Activated naive CD8-positive, alpha-beta T cell treated with anti-CD3 and anti-CD28 coated beads for 36 hours (primary cell): ENCODE data around the gene PET117. TPM values are rescaled to one million over a fixed set of nuclear protein-coding genes. Genes with fewer than 3 reads are reported as not detected.
A peak's percentile ranks its signal among the peaks of the same experiment; 100 is the strongest.
"Not testable (repeated sequence)": the region's sequence is repeated elsewhere in the genome, so short reads cannot be mapped to it uniquely, and the experiment has no call there.

ENCODE experiments used
- DNase-seq: peaks from one replicate; pipeline ENCODE4 v3.0.0; 2021
- H3K27ac Mint-ChIP-seq: one replicate; pipeline ENCODE4 v1.8.0; 2022; ENCODE audit warnings: mild to moderate bottlenecking, moderate library complexity, mixed read lengths
- H3K27me3 Mint-ChIP-seq: one replicate; pipeline ENCODE4 v1.8.0; 2022; ENCODE audit warnings: mild to moderate bottlenecking, mixed read lengths
- H3K36me3 Mint-ChIP-seq: one replicate; pipeline ENCODE4 v1.8.0; 2021; ENCODE audit warnings: mild to moderate bottlenecking, mixed read lengths
- H3K4me1 Mint-ChIP-seq: one replicate; pipeline ENCODE4 v1.8.0; 2021; ENCODE audit warnings: mixed read lengths
- H3K4me3 Mint-ChIP-seq: one replicate; pipeline ENCODE4 v1.8.0; 2022; ENCODE audit warnings: mild to moderate bottlenecking, moderate library complexity, mixed read lengths
- H3K9me3 Mint-ChIP-seq: one replicate; pipeline ENCODE4 v1.8.0; 2022; ENCODE audit warnings: mixed read lengths
- total RNA-seq, 2 experiments: library from RNA; stranded (reverse); gene quantifications; one replicate each; pipeline ENCODE4 v1.2.3, GENCODE V29; 2021

The PET117 gene
- total RNA-seq, 2 experiments from 2014 or later, result 21.4 to 21.9 TPM

GRCh38 chr20:18133962-18134361 lies 3.7 kb upstream of the PET117 start:
- DNase-seq, result no peak
- peaks cover 3% of the 10 kb centered on the region for H3K27me3 Mint-ChIP-seq
- H3K4me1 Mint-ChIP-seq, result peaks cover 6% of the 10 kb centered on the region
- H3K27ac Mint-ChIP-seq, result no peak overlapping the region
- H3K9me3 Mint-ChIP-seq, result peaks cover 3% of the 10 kb centered on the region
- no peak overlapping the region for H3K4me3 Mint-ChIP-seq
- peaks cover 4% of the 10 kb centered on the region for H3K36me3 Mint-ChIP-seq

- Mint-ChIP-seq H3K27ac (peak overlapping the region; percentile 87), H3K4me3 (peak overlapping the region; percentile 79), H3K36me3 (peaks cover 17% of the 10 kb centered on the region), H3K4me1 (peaks cover 23% of the 10 kb centered on the region), H3K9me3 (no peaks in the 10 kb centered on the region), H3K27me3 (no peaks in the 10 kb centered on the region)
- no peak for DNase-seq
Observed at GRCh38 chr20:18138266-18138582, 561 bp downstream of the PET117 start.

GRCh38 chr20:18138639-18139583 lies 1.2 kb downstream of the PET117 start:
- Mint-ChIP-seq H3K36me3 (peaks cover 17% of the 10 kb centered on the region), H3K4me1 (peaks cover 23% of the 10 kb centered on the region), H3K27ac (peak overlapping the region; percentile 87), H3K9me3 (no peaks in the 10 kb centered on the region), H3K27me3 (no peaks in the 10 kb centered on the region), H3K4me3 (peak overlapping the region; percentile 79)
- no peak for DNase-seq

GRCh38 chr20:18139832-18140231 lies 2.2 kb downstream of the PET117 start:
- Mint-ChIP-seq H3K36me3 (peaks cover 24% of the 10 kb centered on the region), H3K9me3 (no peaks in the 10 kb centered on the region), H3K27ac (peak overlapping the region; percentile 13), H3K27me3 (no peaks in the 10 kb centered on the region), H3K4me3 (peak overlapping the region; percentile 79), H3K4me1 (peaks cover 26% of the 10 kb centered on the region)
- no peak for DNase-seq

GRCh38 chr20:18144541-18145099 lies 7.0 kb downstream of the PET117 start:
- H3K4me3 Mint-ChIP-seq, result no peak overlapping the region
- peaks cover 28% of the 10 kb centered on the region for H3K36me3 Mint-ChIP-seq
- no peak for DNase-seq
- H3K27me3 Mint-ChIP-seq, result no peaks in the 10 kb centered on the region
- H3K4me1 Mint-ChIP-seq, result peaks cover 13% of the 10 kb centered on the region
- H3K27ac Mint-ChIP-seq, result no peak overlapping the region
- no peaks in the 10 kb centered on the region for H3K9me3 Mint-ChIP-seq

GRCh38 chr20:18154342-18154741 lies 16.7 kb downstream of the PET117 start:
- DNase-seq, result no peak
- Mint-ChIP-seq H3K27ac (no peak overlapping the region), H3K4me3 (no peak overlapping the region), H3K36me3 (peaks cover 14% of the 10 kb centered on the region), H3K27me3 (no peaks in the 10 kb centered on the region), H3K9me3 (no peaks in the 10 kb centered on the region), H3K4me1 (no peaks in the 10 kb centered on the region)

GRCh38 chr20:18156045-18156444 lies 18.4 kb downstream of the PET117 start:
- H3K9me3 Mint-ChIP-seq, result no peaks in the 10 kb centered on the region
- peaks cover 9% of the 10 kb centered on the region for H3K36me3 Mint-ChIP-seq
- no peaks in the 10 kb centered on the region for H3K27me3 Mint-ChIP-seq
- H3K27ac Mint-ChIP-seq, result no peak overlapping the region
- no peak overlapping the region for H3K4me3 Mint-ChIP-seq
- H3K4me1 Mint-ChIP-seq, result no peaks in the 10 kb centered on the region
- DNase-seq, result no peak

- peaks cover 36% of the 10 kb centered on the region for H3K4me1 Mint-ChIP-seq
- no peak overlapping the region for H3K4me3 Mint-ChIP-seq
- no peaks in the 10 kb centered on the region for H3K9me3 Mint-ChIP-seq
- no peak for DNase-seq
- no peak overlapping the region for H3K27ac Mint-ChIP-seq
- no peaks in the 10 kb centered on the region for H3K27me3 Mint-ChIP-seq
- peaks cover 27% of the 10 kb centered on the region for H3K36me3 Mint-ChIP-seq
Observed at GRCh38 chr20:18164356-18164755, 26.7 kb downstream of the PET117 start.

GRCh38 chr20:18165553-18165952 lies 27.9 kb downstream of the PET117 start:
- Mint-ChIP-seq H3K9me3 (no peaks in the 10 kb centered on the region), H3K4me3 (peak overlapping the region; percentile 51), H3K36me3 (peaks cover 35% of the 10 kb centered on the region), H3K4me1 (peaks cover 42% of the 10 kb centered on the region), H3K27ac (peak overlapping the region; percentile 57), H3K27me3 (no peaks in the 10 kb centered on the region)
- DNase-seq, result peak; percentile 1

GRCh38 chr20:18166241-18166881 lies 28.7 kb downstream of the PET117 start:
- Mint-ChIP-seq H3K27me3 (no peaks in the 10 kb centered on the region), H3K36me3 (peaks cover 42% of the 10 kb centered on the region), H3K4me1 (peaks cover 45% of the 10 kb centered on the region), H3K27ac (peak overlapping the region; percentile 65), H3K4me3 (no peak overlapping the region), H3K9me3 (no peaks in the 10 kb centered on the region)
- DNase-seq, result no peak

- Mint-ChIP-seq H3K27ac (no peak overlapping the region), H3K4me1 (peaks cover 45% of the 10 kb centered on the region)
- DNase-seq, result no peak
Observed at GRCh38 chr20:18166950-18167349, 29.3 kb downstream of the PET117 start.

GRCh38 chr20:18172379-18172778 lies 34.7 kb downstream of the PET117 start:
- H3K27ac Mint-ChIP-seq, result no peak overlapping the region
- peaks cover 2% of the 10 kb centered on the region for H3K9me3 Mint-ChIP-seq
- H3K4me3 Mint-ChIP-seq, result no peak overlapping the region
- no peak for DNase-seq
- H3K4me1 Mint-ChIP-seq, result peaks cover 27% of the 10 kb centered on the region
- no peaks in the 10 kb centered on the region for H3K27me3 Mint-ChIP-seq
- H3K36me3 Mint-ChIP-seq, result peaks cover 58% of the 10 kb centered on the region

More at GRCh38 chr20:18166950-18167349, 29.3 kb downstream of the PET117 start:
- Mint-ChIP-seq H3K27me3 (no peaks in the 10 kb centered on the region), H3K9me3 (no peaks in the 10 kb centered on the region), H3K4me3 (no peak overlapping the region), H3K36me3 (peaks cover 47% of the 10 kb centered on the region)

- Mint-ChIP-seq H3K27me3 (no peaks in the 10 kb centered on the region), H3K36me3 (peaks cover 70% of the 10 kb centered on the region), H3K4me3 (no peak overlapping the region), H3K27ac (no peak overlapping the region), H3K9me3 (peaks cover 10% of the 10 kb centered on the region), H3K4me1 (peaks cover 11% of the 10 kb centered on the region)
- no peak for DNase-seq
Observed at GRCh38 chr20:18174906-18175683, 37.4 kb downstream of the PET117 start.

GRCh38 chr20:18176318-18176785 lies 38.7 kb downstream of the PET117 start:
- no peak overlapping the region for H3K4me3 Mint-ChIP-seq
- H3K27me3 Mint-ChIP-seq, result no peaks in the 10 kb centered on the region
- peaks cover 67% of the 10 kb centered on the region for H3K36me3 Mint-ChIP-seq
- DNase-seq, result no peak
- peaks cover 15% of the 10 kb centered on the region for H3K9me3 Mint-ChIP-seq
- H3K4me1 Mint-ChIP-seq, result peaks cover 8% of the 10 kb centered on the region
- H3K27ac Mint-ChIP-seq, result peak overlapping the region; percentile 40

- H3K27ac Mint-ChIP-seq, DNase-seq, H3K4me3 Mint-ChIP-seq, H3K4me1 Mint-ChIP-seq, H3K27me3 Mint-ChIP-seq: not testable (repeated sequence)
- Mint-ChIP-seq H3K9me3 (peaks cover 15% of the 10 kb centered on the region), H3K36me3 (peaks cover 51% of the 10 kb centered on the region)
Observed at GRCh38 chr20:18180366-18180765, 42.7 kb downstream of the PET117 start.
